ENCODE data around the gene CDKN2AIP.

CDKN2AIP gene

DNA sequence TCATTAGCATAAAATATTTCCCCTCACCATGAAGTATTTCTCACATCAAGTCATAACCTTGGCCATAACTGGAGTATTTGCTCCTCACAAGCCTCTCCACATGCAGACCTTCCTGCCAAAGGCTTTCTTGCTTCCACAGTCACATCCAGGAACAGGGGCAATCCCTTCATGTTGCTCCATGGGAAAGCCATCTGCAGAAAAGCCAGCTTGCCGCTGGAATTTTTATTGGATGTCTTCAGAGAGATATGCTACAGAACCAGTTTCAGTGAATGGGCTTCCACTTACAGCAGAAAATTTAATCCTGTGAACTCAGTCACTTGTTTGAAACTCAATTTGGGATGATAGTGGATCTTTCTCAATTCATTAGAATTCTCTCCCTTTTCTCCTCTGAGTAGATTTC, 3.2 kb upstream of the CDKN2AIP start:
- TF ChIP-seq, protein P1, sequence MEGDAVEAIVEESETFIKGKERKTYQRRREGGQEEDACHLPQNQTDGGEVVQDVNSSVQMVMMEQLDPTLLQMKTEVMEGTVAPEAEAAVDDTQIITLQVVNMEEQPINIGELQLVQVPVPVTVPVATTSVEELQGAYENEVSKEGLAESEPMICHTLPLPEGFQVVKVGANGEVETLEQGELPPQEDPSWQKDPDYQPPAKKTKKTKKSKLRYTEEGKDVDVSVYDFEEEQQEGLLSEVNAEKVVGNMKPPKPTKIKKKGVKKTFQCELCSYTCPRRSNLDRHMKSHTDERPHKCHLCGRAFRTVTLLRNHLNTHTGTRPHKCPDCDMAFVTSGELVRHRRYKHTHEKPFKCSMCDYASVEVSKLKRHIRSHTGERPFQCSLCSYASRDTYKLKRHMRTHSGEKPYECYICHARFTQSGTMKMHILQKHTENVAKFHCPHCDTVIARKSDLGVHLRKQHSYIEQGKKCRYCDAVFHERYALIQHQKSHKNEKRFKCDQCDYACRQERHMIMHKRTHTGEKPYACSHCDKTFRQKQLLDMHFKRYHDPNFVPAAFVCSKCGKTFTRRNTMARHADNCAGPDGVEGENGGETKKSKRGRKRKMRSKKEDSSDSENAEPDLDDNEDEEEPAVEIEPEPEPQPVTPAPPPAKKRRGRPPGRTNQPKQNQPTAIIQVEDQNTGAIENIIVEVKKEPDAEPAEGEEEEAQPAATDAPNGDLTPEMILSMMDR (conservative IDR thresholded peaks at IDR 0.05): no peak
- peak overlapping the region; percentile 100 for H3K27ac ChIP-seq

DNA sequence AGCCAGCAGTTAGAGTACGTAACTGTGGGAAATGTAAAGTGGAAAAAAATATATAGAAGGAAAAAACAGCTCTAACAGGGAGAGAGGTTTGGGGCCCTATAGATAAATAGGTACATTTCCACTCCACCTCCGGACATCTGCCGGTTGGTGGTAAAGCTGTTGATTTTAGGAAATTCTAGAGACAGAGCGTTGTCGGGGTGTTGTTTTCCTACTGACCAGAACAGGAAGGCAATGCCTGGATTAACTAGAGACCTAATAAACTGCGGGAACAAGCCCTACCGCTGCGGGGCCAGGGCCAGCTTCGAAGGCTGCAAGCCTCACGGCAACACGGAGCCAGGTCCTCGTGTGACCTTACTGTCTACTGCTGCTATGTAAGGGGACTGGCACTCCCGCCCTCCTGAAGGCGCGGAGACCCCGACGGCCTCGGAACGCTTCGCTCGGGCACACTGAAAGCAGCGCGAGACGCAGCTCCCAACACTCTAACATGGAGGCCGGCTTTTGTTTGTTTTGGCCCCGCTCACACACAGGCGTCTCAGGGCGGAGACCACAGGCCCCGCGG, 702 bp upstream of the CDKN2AIP start:
- peak overlapping the region; percentile 100 for H3K27ac ChIP-seq
- TF ChIP-seq, protein P1 (conservative IDR thresholded peaks at IDR 0.05): 0 out of 2 replicates have a peak, but pooled peaks have one; percentile 5

DNA sequence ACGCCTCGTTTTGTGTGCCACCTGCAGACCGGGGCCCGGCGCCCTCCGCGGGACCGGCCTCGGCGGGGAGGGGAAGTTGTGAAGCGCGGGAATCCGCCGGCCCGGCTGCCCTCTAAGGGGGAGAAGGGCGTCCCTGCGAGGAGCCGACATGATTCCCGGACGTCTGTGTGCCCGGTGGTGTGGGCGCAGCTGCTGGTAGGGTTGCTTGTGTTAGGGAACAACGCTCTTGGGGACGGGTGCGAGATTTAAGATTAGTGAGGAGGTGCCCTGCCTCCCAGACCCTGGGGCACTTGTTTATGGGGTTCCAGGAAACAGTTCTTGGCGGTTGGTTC, 627 bp downstream of the CDKN2AIP start:
- peak overlapping the region; percentile 100 for H3K27ac ChIP-seq
- TF ChIP-seq, protein P1 (conservative IDR thresholded peaks at IDR 0.05): no peak

GRCh38 chr4:183447646-183448045, 3.2 kb downstream of the CDKN2AIP start:
- TF ChIP-seq, protein P1 (conservative IDR thresholded peaks at IDR 0.05): no peak
- no peak overlapping the region for H3K27ac ChIP-seq

GRCh38 chr4:183448436-183448835, 4.0 kb downstream of the CDKN2AIP start:
- H3K27ac ChIP-seq: no peak overlapping the region
- TF ChIP-seq, protein P1 (conservative IDR thresholded peaks at IDR 0.05): no peak

DNA sequence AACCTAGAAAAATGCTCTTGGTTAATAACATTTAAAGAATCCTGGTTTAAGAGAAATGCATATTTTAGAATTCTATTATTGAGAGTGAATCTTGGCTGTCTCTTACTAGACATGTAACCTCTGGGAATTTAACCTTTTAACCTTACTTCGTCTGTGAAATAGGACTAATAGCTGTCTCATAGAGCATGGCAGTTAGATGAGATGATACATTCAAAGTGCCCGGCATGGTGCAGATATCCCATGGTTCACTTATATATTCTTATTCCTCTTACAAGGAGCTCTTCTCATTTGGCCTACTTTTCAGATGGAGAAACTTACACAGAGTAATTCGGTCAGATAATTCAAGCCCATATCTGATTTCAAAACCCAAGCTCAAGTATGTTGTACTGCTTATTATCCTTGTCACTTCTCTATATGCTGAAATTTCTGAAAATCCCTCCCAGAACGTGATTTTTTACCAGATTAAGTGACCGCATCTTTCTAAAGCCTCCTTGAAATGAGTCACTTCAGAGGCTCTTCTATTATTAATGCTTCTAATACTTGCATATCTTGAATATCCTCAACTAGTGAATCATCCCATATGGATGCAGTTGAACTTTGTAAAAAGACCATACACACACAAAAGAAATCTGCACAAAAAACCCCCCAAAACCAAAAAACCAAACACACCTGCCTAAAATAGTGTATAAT, 4.9 kb downstream of the CDKN2AIP start:
- TF ChIP-seq, protein P1 (conservative IDR thresholded peaks at IDR 0.05): no peak
- H3K27ac ChIP-seq: no peak overlapping the region

DNA sequence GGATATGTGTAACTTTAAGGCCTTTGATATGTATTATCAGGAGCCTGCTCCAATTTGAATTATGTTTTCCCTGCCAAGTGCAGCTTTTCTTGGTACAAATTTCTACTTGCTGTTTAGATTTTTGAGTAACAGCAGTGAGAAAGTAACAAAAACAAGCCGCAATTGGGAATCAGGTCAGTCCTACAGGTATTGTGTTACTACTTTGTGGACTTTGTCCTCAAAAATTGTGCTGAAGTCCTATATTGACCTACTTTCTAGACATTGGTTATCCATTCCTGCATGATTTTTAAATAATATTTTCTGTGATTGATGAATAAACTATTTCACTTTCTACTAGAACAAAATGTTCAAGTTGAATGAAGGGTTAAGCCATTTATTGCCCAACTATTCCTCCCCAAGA, 5.7 kb downstream of the CDKN2AIP start:
- TF ChIP-seq, protein P1 (conservative IDR thresholded peaks at IDR 0.05): no peak
- H3K27ac ChIP-seq: no peak overlapping the region

Data from VCaP (cell line).